Epithelial cell of proximal tubule (primary cell): ENCODE measurements around the gene ADAMTS16. TPM values are rescaled to one million over a fixed set of nuclear protein-coding genes. Genes with fewer than 3 reads are reported as not detected.

Experiments
- DNase-seq: peaks from one replicate; pipeline ENCODE4 v3.0.0-alpha.2; 2011; ENCODE audit warnings: low read depth
- H3K4me3 ChIP-seq: 2 replicates; pipeline ENCODE4 v1.5.1; 2011; ENCODE audit warnings: low read depth, mild to moderate bottlenecking, low read length
- CTCF ChIP-seq: conservative IDR thresholded peaks from 2 replicates; pipeline ENCODE4 v1.5.1; 2012; ENCODE audit warnings: low read depth, mild to moderate bottlenecking, low read length
- total RNA-seq: library from RNA; depleted of rRNA; stranded (reverse); fragments of >200 nt; gene quantifications from 2 replicates; pipeline ENCODE4 v1.2.3, GENCODE V29; 2015

The ADAMTS16 gene
- total RNA-seq, 1 donor from 2014 or later: under 0.01 TPM

GRCh38 chr5:5141625-5142525, 1.7 kb downstream of the ADAMTS16 start:
- peak; percentile 72 for TF ChIP-seq CTCF
- no peak for DNase-seq
- no peak overlapping the region for H3K4me3 ChIP-seq

DNA sequence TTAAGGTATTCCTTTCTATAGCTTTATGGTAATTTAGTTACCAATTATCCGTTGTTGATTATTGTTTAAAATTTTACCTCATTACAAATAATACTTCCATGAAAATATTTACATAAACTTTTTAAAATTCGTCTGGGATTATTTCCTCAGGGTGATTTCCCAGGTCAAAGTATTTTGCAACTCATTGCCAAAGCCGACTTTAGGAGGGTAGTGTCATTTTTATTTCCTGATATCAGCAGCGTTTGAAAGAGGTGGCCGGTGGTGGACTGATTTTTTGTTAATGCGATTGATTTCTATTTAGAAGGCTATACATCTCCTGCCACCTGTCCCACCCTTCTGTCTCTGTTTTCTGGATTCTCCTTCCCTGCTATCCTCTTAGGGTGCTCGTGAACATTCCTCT, 4.3 kb downstream of the ADAMTS16 start:
- DNase-seq: no peak
- H3K4me3 ChIP-seq: no peak overlapping the region
- TF ChIP-seq CTCF: no peak

DNA sequence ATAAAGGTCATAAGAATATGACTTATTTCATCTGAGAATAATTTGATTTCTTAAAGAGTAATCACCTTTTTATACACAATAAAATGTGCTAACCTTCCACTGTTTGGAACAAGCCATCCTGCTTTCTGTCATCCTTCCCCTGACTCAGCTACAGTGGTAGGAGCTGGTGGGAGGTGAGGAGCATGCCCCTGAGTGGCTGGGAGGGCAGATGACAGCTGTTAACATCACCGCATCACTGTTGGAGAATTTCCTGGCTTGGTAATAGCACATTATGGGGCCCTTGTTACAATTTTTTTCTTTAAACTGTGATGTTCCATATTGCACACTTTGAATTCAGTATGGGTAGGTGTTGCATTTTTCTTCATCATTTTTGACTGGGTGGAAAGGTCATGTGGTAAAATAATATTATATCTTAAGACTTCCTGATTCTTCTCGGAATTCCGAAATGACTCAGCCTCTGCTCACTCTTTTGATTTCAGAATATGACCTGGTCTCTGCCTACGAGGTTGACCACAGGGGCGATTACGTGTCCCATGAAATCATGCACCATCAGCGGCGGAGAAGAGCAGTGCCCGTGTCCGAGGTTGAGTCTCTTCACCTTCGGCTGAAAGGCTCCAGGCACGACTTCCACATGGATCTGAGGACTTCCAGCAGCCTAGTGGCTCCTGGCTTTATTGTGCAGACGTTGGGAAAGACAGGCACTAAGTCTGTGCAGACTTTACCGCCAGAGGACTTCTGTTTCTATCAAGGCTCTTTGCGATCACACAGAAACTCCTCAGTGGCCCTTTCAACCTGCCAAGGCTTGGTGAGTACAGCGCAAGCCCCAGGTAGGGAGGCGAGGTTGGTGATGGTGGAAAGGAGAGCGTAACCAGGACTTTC, 5.8 kb downstream of the ADAMTS16 start:
- TF ChIP-seq CTCF: no peak
- no peak for DNase-seq
- no peak overlapping the region for H3K4me3 ChIP-seq

DNA sequence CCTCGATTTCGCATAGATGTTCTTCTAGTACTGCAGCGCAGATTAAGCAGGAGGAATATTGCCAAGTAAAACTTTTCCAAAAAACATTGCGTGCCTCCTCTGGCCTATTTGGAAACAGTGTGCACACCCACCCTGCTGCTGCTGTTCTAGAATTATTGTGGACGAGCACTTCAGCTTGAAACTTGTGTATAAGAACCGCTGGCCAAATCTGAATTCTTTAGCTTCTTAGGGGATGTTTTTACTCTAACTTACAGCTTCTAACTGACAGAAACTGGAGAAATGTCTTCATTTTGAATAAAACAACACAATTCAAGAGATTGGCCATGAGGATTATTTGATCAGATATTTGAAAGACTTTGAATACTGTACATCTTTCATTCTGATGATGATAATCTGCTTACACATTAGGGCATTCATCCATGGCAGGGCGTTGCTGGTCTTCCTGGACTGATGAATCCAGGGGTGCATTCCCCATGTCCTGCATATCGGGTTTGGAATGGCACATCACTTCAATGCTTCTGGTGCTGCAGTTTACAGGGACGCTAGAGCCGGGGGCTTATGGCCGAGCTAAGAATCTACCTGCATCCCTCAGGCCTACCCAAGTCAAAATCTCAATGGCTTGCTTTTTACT, 6.5 kb downstream of the ADAMTS16 start:
- H3K4me3 ChIP-seq: no peak overlapping the region
- TF ChIP-seq CTCF: no peak
- DNase-seq: no peak

DNA sequence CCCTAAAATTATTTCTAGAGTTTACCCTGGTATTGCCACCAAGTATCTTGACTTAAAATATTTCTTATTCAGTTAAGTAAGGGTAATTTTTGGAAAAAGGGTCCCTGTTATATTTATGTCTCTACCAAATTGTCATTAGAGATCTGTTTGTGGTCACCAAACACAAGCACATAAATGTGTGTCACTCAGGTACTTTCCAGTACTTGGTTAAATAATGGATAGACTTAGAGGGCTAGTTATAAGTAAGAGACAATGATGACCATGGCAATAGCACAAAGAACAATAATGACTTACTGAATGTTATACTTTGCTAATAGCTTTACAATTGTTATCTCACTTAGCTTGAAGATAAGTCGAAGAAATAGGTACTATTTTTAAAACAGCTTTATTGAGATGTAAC, 9.0 kb downstream of the ADAMTS16 start:
- DNase-seq: no peak
- H3K4me3 ChIP-seq: no peak overlapping the region
- no peak for TF ChIP-seq CTCF

GRCh38 chr5:5150667-5151066, 10.5 kb downstream of the ADAMTS16 start:
- no peak overlapping the region for H3K4me3 ChIP-seq
- no peak for TF ChIP-seq CTCF
- DNase-seq: no peak
